HG02610 (cell line): ENCODE results near the gene FNDC3B.
A peak's percentile ranks its signal among the peaks of the same experiment; 100 is the strongest.

Experiments
- ATAC-seq: cut with Tn5 transposase; IDR thresholded peaks from one replicate; pipeline ENCODE4 v1.9.1; 2021; ENCODE audit warnings: mild to moderate bottlenecking, moderate library complexity; ENCODE audit not compliant: unreplicated experiment

The FNDC3B gene

DNA sequence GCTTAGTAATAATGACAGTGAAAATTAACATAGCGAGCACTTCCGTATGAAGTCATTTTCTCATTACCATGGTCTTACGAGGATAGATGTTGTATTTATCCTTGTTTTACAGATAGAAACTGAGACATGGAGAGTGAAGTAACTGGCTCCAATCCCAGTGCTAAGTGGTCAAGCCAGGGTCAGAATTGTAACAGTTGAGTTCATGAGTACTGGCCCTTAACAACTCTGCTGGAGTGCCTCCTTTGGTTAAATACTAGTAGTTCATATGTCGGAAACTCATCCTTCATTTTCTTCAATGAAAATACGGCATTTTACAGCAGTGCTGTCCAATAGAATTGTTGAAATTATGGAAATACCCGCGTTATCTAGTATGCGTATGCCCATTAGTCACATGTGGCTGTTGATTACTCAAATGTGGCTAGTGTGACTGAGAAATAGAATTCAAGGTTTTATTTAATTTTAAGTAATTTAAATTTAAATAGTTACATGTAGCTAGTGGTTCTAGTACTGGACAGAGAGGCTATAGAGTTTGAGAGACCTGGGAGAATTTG is 32.5 kb downstream of the FNDC3B start:
- ATAC-seq: no peak

DNA sequence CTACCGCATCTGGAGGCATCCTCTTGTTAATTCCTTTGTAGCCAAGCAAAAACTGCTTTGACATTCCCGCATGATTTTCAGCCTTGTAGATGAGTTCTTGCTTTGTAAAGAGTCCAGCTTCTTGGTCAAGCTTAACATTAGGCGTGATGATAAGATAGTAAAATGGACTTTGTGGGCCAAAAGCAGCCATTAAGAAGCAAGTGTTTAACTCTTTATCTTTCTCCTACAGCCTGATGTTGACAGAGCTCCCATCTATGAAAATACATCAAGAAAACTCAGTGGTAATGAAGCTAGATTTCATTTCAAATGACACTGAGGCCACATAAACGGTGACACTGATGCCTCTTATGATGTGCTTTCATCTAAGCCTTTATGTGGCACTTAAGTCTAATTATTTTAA is 33.2 kb downstream of the FNDC3B start:
- ATAC-seq: no peak

DNA sequence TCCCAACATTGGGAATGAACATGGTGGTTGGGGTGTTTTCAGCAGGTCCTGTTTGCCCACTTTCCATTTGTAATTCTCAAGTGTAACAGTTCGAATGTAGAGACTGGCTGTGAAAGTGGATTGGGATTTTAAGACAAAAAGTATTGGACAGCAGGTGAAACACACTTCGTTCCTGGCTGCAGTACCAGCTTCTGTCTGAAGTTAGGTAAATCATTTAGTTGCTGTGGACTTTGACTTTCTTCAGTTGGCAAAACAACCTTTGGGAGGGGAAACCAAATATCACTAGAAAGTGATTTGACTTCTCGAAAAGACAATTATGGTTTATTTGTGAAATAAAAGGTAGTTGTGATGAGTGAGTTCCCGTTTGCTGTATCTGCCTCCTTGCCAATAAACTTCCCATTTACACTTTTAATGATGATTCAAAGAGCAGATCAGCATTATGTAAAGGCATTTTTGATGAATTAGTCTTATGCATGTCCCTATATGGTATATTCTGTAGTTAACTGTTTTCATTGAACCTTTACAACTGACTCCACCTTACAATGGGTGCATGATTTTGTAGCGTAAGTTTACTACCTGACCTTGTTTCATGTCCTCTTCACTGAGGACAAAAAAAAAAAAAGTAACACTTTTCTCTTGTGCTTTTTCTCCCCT is 34.0 kb downstream of the FNDC3B start:
- ATAC-seq: no peak

DNA sequence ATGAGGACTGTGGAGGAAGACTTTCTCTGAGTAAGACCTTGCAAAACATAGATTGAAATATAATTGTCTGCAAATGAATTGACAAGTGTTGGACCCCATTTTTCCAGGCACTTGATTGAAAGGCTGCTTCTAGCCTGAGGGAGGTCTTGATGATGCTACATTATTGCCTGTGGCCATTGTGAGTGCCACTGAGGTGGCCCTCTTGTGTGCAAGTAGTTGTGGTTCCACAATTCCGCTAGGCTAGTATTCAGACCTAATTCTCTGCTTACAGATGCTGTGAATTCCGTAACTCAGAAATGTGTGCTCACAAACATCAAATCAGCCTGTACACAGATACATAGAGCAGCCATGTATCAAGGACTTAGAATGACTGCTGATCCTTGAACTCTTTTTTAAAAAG is 34.7 kb downstream of the FNDC3B start:
- ATAC-seq: no peak

DNA sequence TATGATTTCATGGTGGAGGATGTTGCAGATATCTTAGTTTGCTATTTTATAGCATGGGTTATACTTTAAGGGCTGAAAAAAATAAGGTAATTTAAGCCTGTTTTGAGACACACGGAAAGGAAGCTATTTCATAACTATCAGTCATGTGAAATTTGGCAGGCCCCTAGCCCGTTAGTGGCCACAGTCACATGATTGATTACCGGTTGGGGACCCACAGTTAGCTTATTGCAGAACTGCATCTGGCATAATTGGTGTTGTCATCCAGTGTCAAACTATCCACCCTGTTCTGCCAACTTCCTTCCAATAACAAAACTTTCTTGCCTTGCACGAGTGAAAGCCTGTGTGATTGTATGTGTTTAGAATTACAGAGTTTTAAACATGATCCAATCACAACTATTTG is 35.2 kb downstream of the FNDC3B start:
- ATAC-seq: no peak

DNA sequence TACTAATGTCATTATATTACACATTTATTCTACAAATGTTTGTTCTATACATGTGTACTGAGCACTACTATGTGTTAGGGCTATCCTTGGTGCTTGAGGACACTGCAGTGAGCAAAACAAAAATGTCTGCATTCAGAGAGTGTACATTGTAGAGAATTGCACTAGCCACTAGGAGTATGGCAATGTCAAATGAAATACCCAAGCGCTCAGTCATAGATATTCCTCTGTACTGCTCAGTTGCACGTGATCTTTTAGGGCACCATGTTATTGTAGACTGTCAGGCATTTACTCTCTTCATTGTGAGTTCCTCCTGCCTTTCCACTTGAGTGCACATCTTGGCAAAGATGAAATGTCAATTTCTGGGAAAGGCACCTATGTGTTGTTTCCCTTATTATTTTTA is 36.8 kb downstream of the FNDC3B start:
- no peak for ATAC-seq

DNA sequence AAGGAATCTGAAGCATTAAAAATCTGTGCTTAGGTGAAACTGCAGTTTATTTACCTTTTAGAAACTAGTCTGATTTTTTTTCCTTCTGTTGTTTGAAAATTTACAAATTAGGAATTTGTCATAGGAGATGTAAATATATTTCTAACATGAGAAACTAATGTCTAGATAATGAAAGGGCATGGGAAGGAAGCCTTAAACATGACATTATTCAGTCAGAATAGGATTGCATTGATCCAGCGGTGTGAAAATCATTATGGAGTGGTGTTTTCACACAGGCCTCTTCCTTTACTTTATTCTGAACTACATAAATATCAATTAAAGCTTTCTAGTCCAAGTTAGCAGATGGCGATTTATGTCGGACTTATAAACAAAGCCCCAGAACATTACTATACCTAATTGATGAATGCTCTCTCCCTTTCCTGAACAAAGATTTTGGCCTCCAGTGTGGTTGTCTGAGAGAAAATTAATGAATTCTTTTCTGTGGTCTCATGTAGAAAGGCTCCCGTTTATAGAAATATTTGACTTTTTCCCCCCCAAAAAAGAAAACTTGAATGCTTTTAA is 37.9 kb downstream of the FNDC3B start:
- no peak for ATAC-seq

DNA sequence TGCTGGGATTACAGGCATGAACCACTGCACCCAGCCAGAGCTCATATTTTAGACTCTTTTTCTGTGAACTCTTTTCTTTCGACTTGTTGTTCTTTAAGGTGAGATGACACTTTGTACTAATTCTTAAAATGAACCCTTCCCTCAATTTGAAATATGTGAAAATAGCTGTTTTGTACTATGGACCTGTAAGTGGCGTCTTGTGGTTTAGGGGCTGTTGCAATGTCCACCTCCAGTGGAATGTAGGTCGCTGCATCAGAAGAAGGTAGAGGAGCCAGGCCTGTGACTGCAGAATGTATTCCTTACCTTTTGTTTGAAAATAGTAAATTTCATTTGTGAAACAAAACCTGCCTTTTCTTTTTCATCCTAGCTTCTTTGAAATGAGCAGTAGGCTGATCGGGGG is 38.9 kb downstream of the FNDC3B start:
- no peak for ATAC-seq

DNA sequence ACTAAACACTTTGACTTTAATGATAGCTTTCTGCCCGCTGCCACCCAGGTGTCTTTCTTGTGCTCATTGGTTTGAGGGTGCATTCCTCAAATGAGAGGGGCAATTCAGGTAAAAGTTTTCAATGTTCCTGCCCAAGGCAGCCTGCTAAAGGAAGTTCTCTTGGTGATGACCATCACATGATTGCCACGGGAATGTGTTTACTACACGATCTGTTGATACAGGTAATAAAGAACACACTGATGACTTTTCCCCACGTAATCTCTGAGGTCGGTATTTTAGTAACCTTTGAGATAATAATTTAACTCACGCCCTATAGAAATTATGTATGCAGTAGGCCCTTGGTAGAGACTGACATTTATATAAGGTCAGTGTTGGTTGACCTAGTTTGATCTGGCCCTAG is 39.3 kb downstream of the FNDC3B start:
- no peak for ATAC-seq

DNA sequence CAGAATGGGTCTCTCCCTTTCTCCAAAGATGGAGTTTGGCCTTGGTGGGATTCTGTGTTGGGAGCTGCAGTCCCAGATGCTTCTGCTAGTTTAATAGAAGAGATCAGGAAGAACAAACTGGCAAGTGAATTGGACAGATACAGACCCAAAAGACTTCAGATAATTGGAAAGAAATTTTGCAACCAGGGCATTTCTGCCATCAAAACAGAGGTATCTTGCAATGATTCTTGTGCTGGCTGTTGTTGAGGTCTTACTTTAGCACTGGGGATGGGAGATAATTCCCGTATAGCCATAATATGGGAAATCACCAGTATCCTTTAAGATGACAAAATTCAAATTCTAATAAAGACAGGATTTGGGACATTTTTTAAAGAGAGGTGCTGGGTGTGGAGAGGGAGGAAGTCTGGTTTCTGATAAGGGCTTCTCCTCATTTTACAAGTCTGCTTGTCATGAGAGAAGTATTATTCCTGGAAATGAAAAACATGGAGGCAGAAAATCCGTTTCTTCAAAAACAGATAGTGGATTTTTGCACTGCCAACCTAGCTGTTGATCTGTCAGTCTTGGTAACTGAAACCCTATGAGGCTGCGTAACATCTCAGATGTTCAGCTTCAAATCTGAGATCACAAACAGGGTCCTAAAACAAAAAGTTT is 40.1 kb downstream of the FNDC3B start:
- ATAC-seq: no peak

DNA sequence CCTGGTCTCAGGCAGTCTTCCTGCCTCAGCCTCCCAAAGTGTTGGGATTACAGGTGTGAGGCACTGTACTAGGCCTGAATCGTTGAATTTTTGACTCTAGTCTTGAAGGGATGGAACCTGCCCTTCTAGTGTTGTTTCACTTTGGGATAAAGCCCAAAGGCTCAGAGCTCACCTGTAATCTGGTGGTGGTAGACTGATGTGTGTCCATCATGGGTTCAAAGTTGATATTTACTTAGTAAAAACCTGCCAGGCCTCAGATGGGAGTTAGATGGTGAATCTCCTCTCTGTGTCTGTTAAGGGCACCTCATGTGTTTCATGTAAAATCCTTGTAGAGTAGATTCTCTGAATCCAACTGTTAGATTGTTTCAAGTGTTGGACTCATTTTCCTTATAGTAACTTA is 41.1 kb downstream of the FNDC3B start:
- ATAC-seq: no peak

DNA sequence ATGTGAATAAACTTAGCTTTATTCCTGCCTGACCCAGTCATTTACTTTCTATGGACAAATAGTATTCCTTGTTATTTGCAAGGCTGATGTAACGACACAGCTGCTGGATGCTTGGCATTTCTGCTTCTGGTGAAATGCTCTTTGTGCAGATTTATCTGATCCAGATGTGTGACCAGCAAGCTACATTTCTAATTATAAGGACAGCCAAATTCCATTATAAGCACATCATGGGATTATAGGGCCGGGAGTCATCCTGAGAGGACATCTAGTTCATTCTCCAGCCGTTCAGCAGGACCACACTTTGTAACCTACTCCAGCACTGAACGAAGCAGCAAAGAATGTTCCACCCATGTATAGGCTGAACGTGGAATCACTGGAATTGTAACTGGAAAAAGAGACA is 42.9 kb downstream of the FNDC3B start:
- no peak for ATAC-seq

DNA sequence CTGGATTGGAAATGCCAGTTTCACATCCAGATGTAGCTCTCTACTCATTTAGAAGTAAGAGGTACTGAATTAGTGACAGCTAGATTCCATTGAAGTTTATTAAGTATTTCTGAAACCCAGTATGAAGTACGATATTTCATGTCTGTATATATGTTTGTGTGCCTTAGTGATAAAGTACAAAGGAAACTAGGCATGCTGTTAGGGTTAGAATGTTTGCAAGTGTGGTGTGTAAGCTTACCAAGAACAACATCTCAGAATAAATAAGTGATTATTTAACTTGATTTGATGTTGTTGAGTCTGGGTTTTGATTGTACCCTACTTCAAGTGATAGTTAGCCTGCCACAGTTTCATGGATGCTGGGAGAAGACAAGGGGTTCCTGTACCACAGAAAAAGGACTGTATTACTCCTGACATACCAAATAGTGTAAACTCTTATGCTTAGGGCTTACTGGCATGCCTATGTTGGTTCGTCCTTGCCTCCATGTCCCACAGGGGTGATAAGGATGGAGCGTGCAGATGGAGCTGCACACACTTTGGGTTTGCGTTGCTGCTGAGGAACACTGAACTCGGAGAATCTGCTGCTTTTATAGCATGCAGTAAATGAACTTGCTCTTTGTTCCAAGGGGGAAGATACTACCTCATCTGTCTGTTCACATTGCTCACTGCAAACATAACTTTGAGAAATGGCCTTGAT is 43.6 kb downstream of the FNDC3B start:
- no peak for ATAC-seq

DNA sequence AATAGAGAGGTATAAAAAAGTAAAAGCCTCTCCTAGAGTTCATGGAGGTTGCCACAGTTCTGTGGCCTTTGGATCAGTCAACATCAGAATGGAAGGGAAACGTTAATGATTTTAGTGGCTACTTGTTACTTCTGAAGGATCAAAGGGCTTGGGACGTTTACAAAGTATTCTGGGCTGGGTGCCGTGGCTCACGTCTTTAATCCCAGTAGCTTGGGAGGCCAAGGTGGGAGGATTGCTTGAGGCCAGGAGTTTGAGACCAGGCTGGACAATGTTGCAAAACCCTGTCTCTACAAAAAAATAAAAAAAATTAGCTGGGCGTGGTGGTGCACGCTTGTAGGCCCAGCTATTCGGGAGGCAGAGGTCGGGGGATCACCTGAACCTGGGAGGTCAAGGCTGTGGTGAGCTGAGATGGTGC is 44.6 kb downstream of the FNDC3B start:
- no peak for ATAC-seq

DNA sequence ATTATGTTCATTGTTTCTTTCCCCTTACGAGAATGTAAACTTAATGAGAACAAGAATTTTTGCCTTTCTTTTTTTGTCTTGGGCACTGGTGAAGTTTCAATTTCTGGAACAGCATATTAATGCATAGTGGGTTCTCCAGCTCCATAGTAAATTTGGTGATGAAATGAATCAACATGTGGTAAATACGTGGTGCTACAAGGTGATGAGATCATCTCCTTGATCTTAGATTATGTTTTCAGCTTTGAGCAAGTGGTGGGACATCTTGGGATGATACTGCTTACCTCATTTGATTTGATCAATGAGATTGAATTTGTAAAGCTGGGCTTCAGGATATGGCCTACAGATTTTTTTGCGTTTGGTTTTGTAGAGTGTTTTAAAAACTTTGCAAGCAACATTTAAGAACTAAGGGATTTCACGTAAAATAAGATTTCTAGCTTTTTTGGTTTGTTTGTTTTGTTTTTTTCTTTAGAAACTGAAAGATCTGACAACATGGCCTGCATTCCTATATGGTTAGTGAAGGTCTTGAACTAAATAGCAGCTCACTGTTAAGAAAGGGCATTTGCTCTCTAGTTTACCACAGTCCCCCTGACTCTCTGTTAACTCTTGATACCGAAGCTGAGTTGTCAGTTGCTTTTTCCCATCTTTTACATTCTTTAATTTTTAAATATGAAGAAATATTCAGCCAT is 45.6 kb downstream of the FNDC3B start:
- no peak for ATAC-seq

DNA sequence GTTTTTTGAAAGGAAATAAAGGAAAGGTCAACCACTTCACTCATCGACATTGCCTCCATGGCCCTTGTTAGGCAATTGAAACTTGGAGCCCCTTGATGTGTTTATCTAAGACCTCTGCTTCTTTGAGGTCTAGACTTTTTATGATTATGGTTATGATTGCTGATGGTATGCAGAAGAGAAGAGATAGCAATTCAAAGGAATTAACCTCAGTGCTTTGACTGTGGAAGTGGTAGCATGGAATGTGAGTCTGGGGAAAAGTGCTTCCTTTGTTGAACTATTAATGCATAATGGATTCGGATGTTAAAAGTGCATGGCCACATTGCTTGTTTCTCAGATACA is 46.1 kb downstream of the FNDC3B start:
- no peak for ATAC-seq

DNA sequence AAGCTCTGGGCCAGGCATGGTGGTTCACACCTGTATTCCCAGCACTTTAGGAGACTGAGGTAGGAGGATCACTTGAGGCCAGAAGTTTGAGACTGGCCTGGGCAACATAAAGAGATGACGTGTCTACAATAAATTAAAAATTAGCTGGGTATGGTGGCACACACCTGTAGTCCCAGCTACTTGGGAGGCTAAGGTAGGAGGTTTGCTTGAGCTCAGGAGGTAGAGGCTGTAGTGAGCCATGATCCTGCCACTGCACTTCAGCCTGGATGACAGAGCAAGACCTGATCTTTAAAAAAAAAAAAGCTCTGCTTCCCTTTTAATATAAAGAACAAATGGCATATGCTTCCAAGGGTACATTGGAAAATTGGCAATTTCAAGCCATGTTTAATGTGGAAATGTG is 46.7 kb downstream of the FNDC3B start:
- no peak for ATAC-seq

DNA sequence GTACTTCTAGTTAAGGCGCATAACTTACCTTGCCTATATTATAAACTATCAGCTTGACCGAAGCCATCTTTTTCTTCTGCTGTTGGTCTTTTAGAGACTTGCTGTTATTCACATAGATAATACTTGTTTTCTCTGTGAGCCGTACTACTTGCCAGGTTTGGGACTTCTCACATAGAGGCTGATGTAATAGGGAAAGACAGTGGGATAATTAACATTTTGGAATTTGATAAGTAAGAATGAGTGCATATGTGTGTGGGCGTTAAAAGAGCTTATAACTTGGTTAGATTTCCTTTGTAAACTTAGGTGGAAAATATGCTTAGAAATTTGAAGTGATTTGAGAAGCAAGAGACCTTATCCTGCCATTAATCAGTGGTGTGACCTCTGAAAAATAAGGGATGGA is 47.8 kb downstream of the FNDC3B start:
- no peak for ATAC-seq

DNA sequence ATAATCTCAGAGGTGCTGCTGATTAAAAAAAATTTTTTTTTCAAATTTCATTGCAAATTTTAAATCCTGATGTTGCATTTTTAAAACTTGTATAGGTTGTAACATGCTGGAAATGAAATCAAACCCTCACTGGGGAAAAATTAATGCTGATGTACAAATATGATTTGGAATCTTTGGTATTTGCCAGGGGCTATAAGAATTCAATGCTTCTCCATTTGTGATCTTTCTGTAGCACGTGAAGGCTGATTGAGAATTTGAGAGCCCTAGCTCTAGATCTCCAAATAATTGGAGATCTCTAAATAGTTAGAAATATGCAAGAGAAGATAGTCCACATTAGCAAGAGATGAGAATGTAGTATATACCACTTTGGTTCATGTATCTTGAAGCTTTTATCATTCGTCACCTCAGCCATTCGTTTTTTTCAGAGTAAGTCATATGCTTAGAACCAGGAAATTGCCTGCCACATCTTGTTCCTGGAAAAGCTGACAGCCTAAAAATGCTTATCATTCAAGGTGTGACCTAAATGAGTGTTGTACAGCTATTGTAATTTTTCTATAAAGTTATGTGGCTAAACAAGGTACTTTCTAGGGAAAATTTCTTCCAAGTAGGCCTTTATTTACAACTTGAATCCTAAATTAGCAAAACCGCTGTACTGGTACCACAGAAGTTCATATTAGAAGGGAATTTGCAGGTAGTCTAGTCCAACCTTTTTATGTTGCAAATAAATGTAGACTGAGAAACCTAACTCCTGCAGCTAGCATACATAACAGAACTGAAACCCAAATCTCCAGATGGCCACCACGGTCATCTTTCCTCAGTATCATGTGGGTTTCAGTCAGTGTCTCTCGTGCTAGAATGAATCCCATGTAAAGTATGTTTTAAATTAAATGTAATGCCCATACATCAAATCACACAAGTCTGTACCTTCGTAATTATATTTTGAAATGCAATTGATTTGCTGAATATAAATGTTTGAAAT is 48.5 kb downstream of the FNDC3B start:
- peak; percentile 83 for ATAC-seq

DNA sequence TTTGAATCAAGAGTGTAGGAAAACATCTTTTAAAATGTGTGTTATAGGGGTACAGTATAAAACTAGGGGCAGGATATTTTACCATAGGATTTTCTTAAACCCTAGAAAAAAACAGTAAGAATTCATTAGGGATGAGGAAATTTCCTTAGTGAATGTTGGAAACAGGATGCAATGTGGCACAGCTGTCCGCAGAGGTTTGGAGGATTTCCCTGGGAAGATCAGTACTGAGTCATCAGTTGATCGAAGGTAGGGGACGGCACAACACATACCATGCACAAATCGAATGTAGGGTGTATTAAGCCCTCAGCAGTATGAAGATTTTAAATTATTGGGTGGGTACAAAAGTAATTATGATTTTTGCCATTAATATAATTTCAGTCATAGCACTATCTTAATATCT is 49.9 kb downstream of the FNDC3B start:
- no peak for ATAC-seq
